ENCODE measurements around the gene NEUROG3. TPM values are rescaled to one million over a fixed set of nuclear protein-coding genes. Genes with fewer than 3 reads are reported as not detected.
A peak's percentile ranks its signal among the peaks of the same experiment; 100 is the strongest.

Gene NEUROG3
- total and polyA plus RNA-seq, 2 of the 8 experiments (the other 6 are each of a cell fraction or from before 2014, with no cell fraction given): 0.45 TPM; not detected in 1

- Histone ChIP-seq H3K27me3 (replicated peaks in 1 of 4; ENCODE audit: control insufficient read depth in 3 of 4, extremely low read depth in 1 of 4, insufficient read depth in 3 of 4, low read length in 3 of 4) (peaks cover 66 to 98% (median 96%) of the 10 kb centered on the region in 4 experiments), H3K18ac (ENCODE audit: extremely low read depth, low read length) (peak overlapping the region; percentile 92), H4K8ac (ENCODE audit: extremely low read depth, insufficient read depth, low read length) (no peak overlapping the region), H4K20me1 (replicated peaks in 1 of 2; ENCODE audit: control insufficient read depth in 1 of 2, insufficient read depth in 2 of 2, low read length in 2 of 2) (peaks cover 0 to 6% of the 10 kb centered on the region in 2 experiments), H3K14ac (ENCODE audit: insufficient read length) (no peak overlapping the region), H3K27ac (ENCODE audit: low read depth, low read length) (no peak overlapping the region), H3K23me2 (ENCODE audit: low read depth, low read length) (peaks cover 26% of the 10 kb centered on the region; the same call in 1 of the 2 replicates), H2BK5ac (ENCODE audit: low read depth, low read length) (peak overlapping the region; percentile 79; the same call in 1 of the 2 replicates), H4K91ac (replicated peaks; ENCODE audit: insufficient read length, low read length) (peak overlapping the region; percentile 95), H3K9me3 (ENCODE audit: insufficient read depth in 2 of 2, low read depth in 1 of 2, low read length in 1 of 2) (no peaks in the 10 kb centered on the region), H2AK5ac (ENCODE audit: low read depth, low read length) (peak overlapping the region; percentile 2; the same call in 1 of the 2 replicates), H3K23ac (ENCODE audit: insufficient read length) (no peak overlapping the region), H2BK20ac (ENCODE audit: low read length) (peak overlapping the region; percentile 93; the same call in 1 of the 2 replicates), H2BK120ac (replicated peaks; ENCODE audit: low read depth, low read length) (no peak overlapping the region), H2BK15ac (ENCODE audit: low read length) (peak overlapping the region; percentile 72; the same call in 1 of the 2 replicates), H2AFZ (ENCODE audit: low read length) (no peak overlapping the region), H3K4me2 (ENCODE audit: insufficient read depth in 1 of 2, low read depth in 2 of 2, low read length in 2 of 2) (peak overlapping the region; percentile 95 to 96), H3K56ac (replicated peaks; ENCODE audit: insufficient read length, low read depth, low read length) (no peak overlapping the region), H3K9ac (replicated peaks in 1 of 4; ENCODE audit: extremely low read depth in 1 of 4, low read depth in 3 of 4, low read length in 3 of 4) (no peak overlapping the region), H2BK12ac (ENCODE audit: low read depth, low read length) (peak overlapping the region; percentile 71), H3K4ac (replicated peaks; ENCODE audit: insufficient read length, low read depth, low read length) (no peak overlapping the region), H3K79me2 (ENCODE audit: control insufficient read depth in 1 of 2, insufficient read depth in 2 of 2, low read length in 2 of 2) (no peaks in the 10 kb centered on the region), H4K5ac (ENCODE audit: insufficient read length, low read depth, low read length) (no peak overlapping the region), H3K4me3 (ENCODE audit: extremely low read depth in 1 of 4, insufficient read depth in 2 of 4, low read depth in 3 of 4, low read length in 4 of 4) (peak overlapping the region; percentile 36 to 61 (median 48); a peak in 5 of 8 replicates), H3K4me1 (replicated peaks in 1 of 4; ENCODE audit: control insufficient read depth in 3 of 4, insufficient read depth in 4 of 4, low read length in 3 of 4) (peaks cover 27 to 68% (median 47%) of the 10 kb centered on the region in 4 experiments), H3K79me1 (ENCODE audit: low read depth, low read length) (no peaks in the 10 kb centered on the region), H3K36me3 (ENCODE audit: control insufficient read depth in 2 of 4, insufficient read depth in 4 of 4, low read length in 3 of 4) (no peaks in the 10 kb centered on the region)
- 1% methylated on average over 11 of the region's 11 CpGs; no CpG with 5 or more reads in 1 of the 2 experiments for WGBS, 2 experiments (ENCODE audit: extremely low coverage in 1 of 2, insufficient coverage in 1 of 2, insufficient read length in 1 of 2, insufficient replicate concordance in 2 of 2, low coverage in 1 of 2, low lambda C conversion rate in 2 of 2, missing lambda C conversion rate in 1 of 2)
- peak; percentile 13 for FAIRE-seq
- ChIA-PET CTCF (ENCODE audit: partially characterized antibody) (interaction anchor here (1.0 to 47.4 kb wide), 7 partner anchors 10 to 71 kb away, joined by 3 to 578 read pairs (median 7); partner anchors contain the start of gene FAM241B), POLR2A (ENCODE audit: partially characterized antibody) (interaction anchor here (0.6 to 5.5 kb wide), 10 partner anchors 9 to 622 kb away, joined by 3 to 67 read pairs (median 4); no protein-coding TSS in a partner anchor)
- DNase-seq (ENCODE audit: low read depth in 1 of 2, low spot score in 2 of 2): peak in 1 of 2 experiments; percentile 62
- TF ChIP-seq TBP (IDR thresholded peaks at IDR 0.05; ENCODE audit: low read depth, low read length): no peak
- TF ChIP-seq RBBP5 (IDR thresholded peaks at IDR 0.05; ENCODE audit: borderline replicate concordance, low read depth, low read length): no peak
- no peak for TF ChIP-seq SIN3A (conservative IDR thresholded peaks at IDR 0.05 in 1 of 2, IDR thresholded peaks at IDR 0.05 in 1 of 2; ENCODE audit: low read depth in 1 of 2, low read length in 2 of 2)
- no peak for TF ChIP-seq POLR2AphosphoS5 (IDR thresholded peaks at IDR 0.05; ENCODE audit: low read depth, low read length)
- TF ChIP-seq NRF1 (IDR thresholded peaks at IDR 0.05; ENCODE audit: low read depth, low read length): no peak
- TF ChIP-seq EP300 (IDR thresholded peaks at IDR 0.05; ENCODE audit: borderline replicate concordance in 1 of 2, low read depth in 2 of 2, low read length in 2 of 2): no peak
- peak; percentile 29 for TF ChIP-seq ASH2L (IDR thresholded peaks at IDR 0.05; ENCODE audit: low read length)
- peak; percentile 25; the same call in 1 of the 2 replicates for TF ChIP-seq E2F6 (IDR thresholded peaks at IDR 0.05)
- no peak for TF ChIP-seq MAX (IDR thresholded peaks at IDR 0.05)
- TF ChIP-seq CREB1 (IDR thresholded peaks at IDR 0.05): no peak
These were observed 3.0 kb downstream of the NEUROG3 start for GRCh38 chr10:69570050-69570816.
